ENCODE results near the gene FKBP5. TPM values are rescaled to one million over a fixed set of nuclear protein-coding genes. Genes with fewer than 3 reads are reported as not detected.

Gene FKBP5
- total and polyA plus RNA-seq, 2 donors (not counting 3 experiments of a cell fraction or from before 2014, with no cell fraction given): 16.7 to 56.8 TPM

- peaks cover 0 to 3% of the 10 kb centered on the region in 2 experiments for H3K36me3 ChIP-seq (ENCODE audit: control insufficient read depth in 2 of 2, extremely low read depth in 1 of 2, insufficient read depth in 2 of 2, low read length in 2 of 2)
- no peak overlapping the region for H3K9ac ChIP-seq (replicated peaks; ENCODE audit: extremely low read depth, insufficient read depth, low read length)
- no peak for TF ChIP-seq POLR2A (IDR thresholded peaks at IDR 0.05; ENCODE audit: low read depth, low read length)
- no peak for TF ChIP-seq GATA2 (IDR thresholded peaks at IDR 0.05; ENCODE audit: insufficient read depth, insufficient read length, low read depth, low read length)
- TF ChIP-seq FOS (IDR thresholded peaks at IDR 0.05; ENCODE audit: borderline replicate concordance, insufficient read depth, low read length): no peak
- no peak for TF ChIP-seq EZH2 (IDR thresholded peaks at IDR 0.05; ENCODE audit: borderline replicate concordance, low read depth, low read length, severe bottlenecking)
- TF ChIP-seq JUN (IDR thresholded peaks at IDR 0.05; ENCODE audit: borderline replicate concordance, insufficient read depth, insufficient read length, low read depth): no peak
- no peak for TF ChIP-seq POLR2AphosphoS5 (IDR thresholded peaks at IDR 0.05; ENCODE audit: insufficient read depth, low read depth, low read length)
- TF ChIP-seq MYC (IDR thresholded peaks at IDR 0.05; ENCODE audit: low read depth, low read length): no peak
- TF ChIP-seq MAX (IDR thresholded peaks at IDR 0.05; ENCODE audit: insufficient read depth, insufficient read length): no peak
- TF ChIP-seq, protein P1, sequence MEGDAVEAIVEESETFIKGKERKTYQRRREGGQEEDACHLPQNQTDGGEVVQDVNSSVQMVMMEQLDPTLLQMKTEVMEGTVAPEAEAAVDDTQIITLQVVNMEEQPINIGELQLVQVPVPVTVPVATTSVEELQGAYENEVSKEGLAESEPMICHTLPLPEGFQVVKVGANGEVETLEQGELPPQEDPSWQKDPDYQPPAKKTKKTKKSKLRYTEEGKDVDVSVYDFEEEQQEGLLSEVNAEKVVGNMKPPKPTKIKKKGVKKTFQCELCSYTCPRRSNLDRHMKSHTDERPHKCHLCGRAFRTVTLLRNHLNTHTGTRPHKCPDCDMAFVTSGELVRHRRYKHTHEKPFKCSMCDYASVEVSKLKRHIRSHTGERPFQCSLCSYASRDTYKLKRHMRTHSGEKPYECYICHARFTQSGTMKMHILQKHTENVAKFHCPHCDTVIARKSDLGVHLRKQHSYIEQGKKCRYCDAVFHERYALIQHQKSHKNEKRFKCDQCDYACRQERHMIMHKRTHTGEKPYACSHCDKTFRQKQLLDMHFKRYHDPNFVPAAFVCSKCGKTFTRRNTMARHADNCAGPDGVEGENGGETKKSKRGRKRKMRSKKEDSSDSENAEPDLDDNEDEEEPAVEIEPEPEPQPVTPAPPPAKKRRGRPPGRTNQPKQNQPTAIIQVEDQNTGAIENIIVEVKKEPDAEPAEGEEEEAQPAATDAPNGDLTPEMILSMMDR (IDR thresholded peaks at IDR 0.05; ENCODE audit: extremely low read depth in 1 of 2, insufficient read depth in 1 of 2, low read depth in 1 of 2, low read length in 2 of 2): no peak
- no peaks in the 10 kb centered on the region for H3K27me3 ChIP-seq (ENCODE audit: control insufficient read depth in 2 of 2, insufficient read depth in 2 of 2, low read length in 2 of 2)
- no peaks in the 10 kb centered on the region for H3K4me1 ChIP-seq (ENCODE audit: control insufficient read depth, extremely low read depth, insufficient read depth, low read length)
- DNase-seq (ENCODE audit: low read depth, low spot score): no peak
- no peak overlapping the region for H3K27ac ChIP-seq (ENCODE audit: insufficient read depth, low read depth, low read length)
- no peaks in the 10 kb centered on the region for H4K20me1 ChIP-seq (replicated peaks; ENCODE audit: control insufficient read depth, extremely low read depth, insufficient read depth, low read length)
- dilution Hi-C loops (cut with MboI; ENCODE audit: extremely low pct_ligation_motif_present, low sequenced_read_pairs): no loop called here
- CTCF ChIA-PET: interaction anchor here (1.4 to 6.5 kb wide), 3 partner anchors 37 to 149 kb away, joined by 3 to 77 read pairs (median 10); partner anchors contain the start of gene ARMC12
- no TSS peak for BruUV-seq (replicated peaks)
- no peak overlapping the region for H3K4me2 ChIP-seq (ENCODE audit: insufficient read depth, low read length)
- POLR2A ChIA-PET: no interaction called here
- H3K9me3 ChIP-seq (replicated peaks; ENCODE audit: control insufficient read depth, insufficient read depth, low read length): no peaks in the 10 kb centered on the region
- intact Hi-C loops (cut with micrococcal nuclease): loop anchor here (10.0 kb wide), 2 partner anchors 368 to 508 kb away; no protein-coding TSS in a partner anchor
- no peak overlapping the region for H2AFZ ChIP-seq (ENCODE audit: low read depth, low read length)
- H3K4me3 ChIP-seq (replicated peaks in 1 of 3; ENCODE audit: insufficient read depth in 1 of 3, low read depth in 1 of 3, low read length in 3 of 3): no peak overlapping the region
- no peaks in the 10 kb centered on the region for H3K79me2 ChIP-seq (ENCODE audit: control insufficient read depth, insufficient read depth, low read length)
- FAIRE-seq: no peak
- H3K9me1 ChIP-seq (replicated peaks; ENCODE audit: control insufficient read depth, extremely low read depth, insufficient read depth, low read length): no peaks in the 10 kb centered on the region
Observed at GRCh38 chr6:35587167-35587566, 101.5 kb downstream of the FKBP5 start.
